ENCODE results near the gene NOTUM. TPM values are rescaled to one million over a fixed set of nuclear protein-coding genes. Genes with fewer than 3 reads are reported as not detected.

The NOTUM gene
- total RNA-seq, 2 experiments from 2014 or later = 0.41 to 0.49 TPM

DNA sequence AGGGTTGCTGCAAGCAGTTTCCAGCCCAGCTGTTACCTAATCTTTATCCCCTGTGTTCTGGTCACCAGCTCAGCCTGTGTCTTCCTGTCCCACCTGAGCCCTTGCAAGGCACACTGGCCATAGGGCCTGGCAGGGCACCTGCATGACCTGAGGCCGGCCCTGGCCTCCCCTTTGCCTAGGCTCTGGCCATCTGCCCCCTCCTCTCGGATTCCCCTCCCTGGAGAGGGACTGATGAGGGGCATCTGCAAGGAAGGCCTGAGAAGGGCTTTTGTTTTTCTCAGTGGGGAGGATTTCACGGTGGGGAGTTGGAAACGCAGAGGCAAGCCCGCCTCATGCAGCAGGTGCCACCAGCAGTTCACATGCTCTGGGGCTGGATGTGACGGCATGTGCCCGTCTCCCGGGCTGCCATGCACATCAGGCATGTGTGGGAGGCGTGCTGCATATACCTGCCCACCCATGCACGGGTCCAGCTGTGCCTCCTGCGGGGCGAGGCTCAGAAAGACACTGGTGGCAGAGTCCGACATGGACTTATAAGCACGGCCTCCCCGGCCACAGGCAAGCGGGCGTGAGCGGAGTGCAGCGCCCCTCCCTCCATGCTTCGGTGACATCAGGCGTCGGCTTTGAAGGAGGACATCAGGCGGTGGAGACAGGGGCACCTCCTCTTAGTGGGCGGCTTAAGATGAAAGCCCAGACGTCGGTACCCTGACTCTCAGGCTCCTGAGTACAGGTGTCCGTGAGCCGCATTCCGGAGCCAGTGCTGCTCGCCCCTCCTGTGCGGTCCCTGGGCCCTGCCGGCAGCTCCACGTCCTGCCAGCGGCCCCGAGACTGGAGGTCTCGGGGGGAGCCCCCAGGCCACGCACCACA lies 33.0 kb upstream of the NOTUM start:
- intact Hi-C loops (cut with micrococcal nuclease) = no loop called here
- POLR2A ChIA-PET = no interaction called here
- DNase-seq (no peak), ATAC-seq (no peak)
- no peaks in the 10 kb centered on the region for H3K4me1 Mint-ChIP-seq (ENCODE audit: low read depth)
- H3K27me3 Mint-ChIP-seq = no peaks in the 10 kb centered on the region
- no peak for TF ChIP-seq CTCF (IDR thresholded peaks at IDR 0.05)
- H3K36me3 Mint-ChIP-seq (ENCODE audit: low read depth) = no peaks in the 10 kb centered on the region
- no peak overlapping the region for H3K27ac Mint-ChIP-seq
- no peak overlapping the region for H3K4me3 Mint-ChIP-seq
- CTCF ChIA-PET = interaction anchor here (1.9 kb wide), 1 partner anchor 26 kb away, joined by 5 read pairs; no protein-coding TSS in a partner anchor
- H3K9me3 Mint-ChIP-seq = no peaks in the 10 kb centered on the region

DNA sequence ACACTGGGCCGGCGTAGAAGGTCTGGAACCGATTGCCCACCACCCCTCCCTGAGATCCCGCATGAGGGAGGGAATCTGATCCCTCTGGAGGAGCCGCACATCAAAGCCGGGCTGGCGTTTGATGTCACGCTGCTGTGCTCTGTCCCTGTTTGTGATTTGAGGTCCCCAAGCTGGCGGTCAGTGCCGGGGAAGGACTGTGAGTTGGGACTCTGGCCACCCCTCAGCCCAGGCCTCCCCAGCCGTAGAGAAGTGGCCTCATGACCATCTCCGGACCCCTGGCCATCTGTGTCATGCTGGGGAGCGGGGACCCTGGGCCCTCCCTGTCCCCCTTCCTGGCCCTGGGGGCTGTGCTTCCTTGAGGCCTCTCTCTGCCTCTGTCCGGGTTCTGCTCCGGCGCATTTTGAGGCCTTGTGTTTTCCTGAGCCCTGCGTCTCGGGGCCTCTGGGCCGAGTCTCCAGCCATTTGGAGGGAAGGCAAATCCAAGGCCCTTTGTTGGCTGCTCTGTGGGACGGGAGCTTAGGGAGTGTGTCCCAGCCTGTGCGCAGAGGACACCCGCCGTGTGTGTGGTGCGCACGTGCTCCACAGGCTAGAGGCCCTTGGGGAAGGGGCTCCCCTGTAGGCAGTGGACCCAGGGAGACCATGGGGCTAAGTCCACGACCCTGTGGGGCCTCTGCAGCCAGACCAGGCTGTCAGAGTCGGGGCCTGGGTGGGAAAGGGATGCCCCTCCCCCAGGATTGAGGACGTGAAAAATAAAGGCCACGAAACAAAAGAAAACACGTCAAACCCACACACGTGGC lies 31.5 kb upstream of the NOTUM start:
- TF ChIP-seq CTCF (IDR thresholded peaks at IDR 0.05) = no peak
- ATAC-seq = no peak
- H3K9me3 Mint-ChIP-seq = no peaks in the 10 kb centered on the region
- H3K27ac Mint-ChIP-seq = no peak overlapping the region
- H3K4me1 Mint-ChIP-seq (ENCODE audit: low read depth) = no peaks in the 10 kb centered on the region
- intact Hi-C loops (cut with micrococcal nuclease) = no loop called here
- no peak for DNase-seq
- no peaks in the 10 kb centered on the region for H3K27me3 Mint-ChIP-seq
- H3K4me3 Mint-ChIP-seq = no peak overlapping the region
- POLR2A ChIA-PET = no interaction called here
- CTCF ChIA-PET = interaction anchor here (1.0 to 1.4 kb wide), 2 partner anchors 28 to 33 kb away, joined by 3 to 4 read pairs; no protein-coding TSS in a partner anchor
- H3K36me3 Mint-ChIP-seq (ENCODE audit: low read depth) = no peaks in the 10 kb centered on the region

GRCh38 chr17:81991684-81992305 lies 30.8 kb upstream of the NOTUM start:
- Mint-ChIP-seq H3K36me3 (ENCODE audit: low read depth) (no peaks in the 10 kb centered on the region), H3K27me3 (no peaks in the 10 kb centered on the region), H3K9me3 (no peaks in the 10 kb centered on the region), H3K4me3 (no peak overlapping the region), H3K4me1 (ENCODE audit: low read depth) (no peaks in the 10 kb centered on the region), H3K27ac (no peak overlapping the region)
- ChIA-PET POLR2A (interaction anchor here (1.1 kb wide), 1 partner anchor 13 kb away, joined by 3 read pairs; no protein-coding TSS in a partner anchor), CTCF (interaction anchor here (1.0 to 1.6 kb wide), 3 partner anchors 28 to 32 kb away, joined by 3 to 6 read pairs (median 4); no protein-coding TSS in a partner anchor)
- intact Hi-C loops (cut with micrococcal nuclease) = no loop called here
- DNase-seq (no peak), ATAC-seq (no peak)
- TF ChIP-seq CTCF (IDR thresholded peaks at IDR 0.05) = no peak

- Mint-ChIP-seq H3K9me3 (no peaks in the 10 kb centered on the region), H3K4me3 (no peak overlapping the region), H3K4me1 (ENCODE audit: low read depth) (no peaks in the 10 kb centered on the region), H3K36me3 (ENCODE audit: low read depth) (no peaks in the 10 kb centered on the region), H3K27me3 (no peaks in the 10 kb centered on the region), H3K27ac (no peak overlapping the region)
- no peak for TF ChIP-seq CTCF (IDR thresholded peaks at IDR 0.05)
- intact Hi-C loops (cut with micrococcal nuclease) = no loop called here
- DNase-seq (no peak), ATAC-seq (no peak)
- ChIA-PET POLR2A (interaction anchor here (1.1 kb wide), 1 partner anchor 13 kb away, joined by 3 read pairs; no protein-coding TSS in a partner anchor), CTCF (interaction anchor here (1.4 to 1.6 kb wide), 2 partner anchors 29 to 31 kb away, joined by 4 to 6 read pairs; no protein-coding TSS in a partner anchor)
Observed at GRCh38 chr17:81990836-81991683, 30.1 kb upstream of the NOTUM start.

All from activated CD8-positive, alpha-beta T cell treated with anti-CD3 and anti-CD28 coated beads for 36 hours (primary cell).